Natural killer cell treated with Interleukin-12 subunit alpha and Interleukin-12 subunit beta and Interleukin-15 and Interleukin-18, amount 100 ng/mL, for 72 hours (primary cell): Measurements from ENCODE around the gene SURF6. TPM values are rescaled to one million over a fixed set of nuclear protein-coding genes. Genes with fewer than 3 reads are reported as not detected.

Experiments
- ATAC-seq, 2 donors: fragments of 150-1000 bp; cut with Tn5 transposase in 1 of 2; sonication (Bioruptor Pico), chemical (Tn5 transposase) in 1 of 2; 2 replicates each; pipeline ENCODE4 v1.10.0; 2021
- DNase-seq: peaks from one replicate; pipeline ENCODE4 v3.0.0; 2022; ENCODE audit warnings: low spot score
- H3K27ac Mint-ChIP-seq, 2 donors: 1 replicate in 1 of 2; 2 replicates in 1 of 2; pipeline ENCODE4 v1.8.0; 2022; ENCODE audit warnings: mixed read lengths in 2 of 2, mild to moderate bottlenecking in 1 of 2, moderate library complexity in 1 of 2
- H3K27me3 Mint-ChIP-seq, 2 donors: 1 replicate in 1 of 2; 2 replicates in 1 of 2; pipeline ENCODE4 v1.8.0; 2022; ENCODE audit warnings: mixed read lengths in 2 of 2
- H3K36me3 Mint-ChIP-seq: one replicate; pipeline ENCODE4 v1.8.0; 2022; ENCODE audit warnings: mixed read lengths
- H3K4me1 Mint-ChIP-seq, 2 donors: 1 replicate in 1 of 2; 2 replicates in 1 of 2; pipeline ENCODE4 v1.8.0; 2022; ENCODE audit warnings: low read depth in 2 of 2, mixed read lengths in 2 of 2, mild to moderate bottlenecking in 1 of 2
- H3K4me3 Mint-ChIP-seq: one replicate; pipeline ENCODE4 v1.8.0; 2022; ENCODE audit warnings: mixed read lengths
- H3K9me3 Mint-ChIP-seq: 2 replicates; pipeline ENCODE4 v1.8.0; 2022; ENCODE audit warnings: mixed read lengths
- total RNA-seq, 2 donors: library from RNA; stranded (reverse); gene quantifications; one replicate each; pipeline ENCODE4 v1.2.3, GENCODE V29; 2022

SURF6 gene
- total RNA-seq, 2 donors from 2014 or later: 11.5 to 23.9 TPM

DNA sequence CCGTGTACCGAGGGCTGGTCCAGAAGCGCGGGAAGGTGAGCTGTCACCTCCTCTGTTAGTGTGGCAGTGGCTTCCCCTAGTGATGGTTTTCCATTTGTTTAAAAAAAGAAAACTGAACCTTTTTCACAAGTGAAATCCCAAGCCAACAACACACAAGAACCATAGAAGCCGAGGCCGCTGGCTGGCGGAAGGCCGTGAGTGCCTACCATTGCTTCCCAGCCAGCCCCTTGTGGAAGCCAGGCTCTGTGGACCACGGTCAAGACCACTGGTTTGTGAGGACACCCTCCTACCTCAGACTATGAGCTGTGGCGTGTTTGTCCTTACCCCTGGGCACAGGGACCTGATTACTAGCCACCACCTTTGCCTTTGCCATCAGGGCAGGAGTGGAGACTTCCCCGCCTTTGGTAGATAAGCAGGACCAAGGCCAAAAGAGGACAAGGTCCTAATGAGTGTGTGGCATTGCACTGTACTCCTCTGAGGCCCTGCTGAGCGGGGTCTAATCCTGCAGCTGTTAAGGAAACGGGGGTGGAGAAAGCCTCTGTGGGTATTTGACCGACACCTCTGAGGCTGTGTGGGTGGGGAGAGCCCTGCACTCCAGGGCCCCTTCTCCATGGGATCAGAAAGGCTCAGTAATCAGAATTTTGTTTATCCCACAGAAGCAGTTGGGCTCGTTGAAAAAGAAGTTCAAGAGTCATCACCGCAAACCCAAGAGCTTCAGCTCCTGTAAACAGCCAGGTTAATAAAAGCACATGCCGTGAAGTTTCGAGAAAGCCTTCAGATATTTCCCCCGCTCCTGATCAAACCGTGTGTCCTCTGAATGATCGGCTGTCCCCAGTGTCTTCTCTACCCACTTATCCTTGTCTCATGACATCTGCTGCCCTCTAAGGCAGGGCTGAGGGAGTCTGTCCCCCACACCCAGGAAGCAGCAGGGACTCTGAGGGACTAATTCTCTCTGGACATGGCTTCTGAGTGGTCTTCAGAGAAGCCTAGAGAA is 24.7 kb upstream of the SURF6 start:
- peaks cover 24% of the 10 kb centered on the region for H3K36me3 Mint-ChIP-seq
- peak overlapping the region; percentile 46 to 71 for H3K27ac Mint-ChIP-seq
- DNase-seq (no peak), ATAC-seq (no peak)
- no peaks in the 10 kb centered on the region for H3K27me3 Mint-ChIP-seq
- peaks cover 45 to 52% of the 10 kb centered on the region in 2 donors for H3K4me1 Mint-ChIP-seq
- H3K9me3 Mint-ChIP-seq: no peaks in the 10 kb centered on the region
- H3K4me3 Mint-ChIP-seq: no peak overlapping the region

DNA sequence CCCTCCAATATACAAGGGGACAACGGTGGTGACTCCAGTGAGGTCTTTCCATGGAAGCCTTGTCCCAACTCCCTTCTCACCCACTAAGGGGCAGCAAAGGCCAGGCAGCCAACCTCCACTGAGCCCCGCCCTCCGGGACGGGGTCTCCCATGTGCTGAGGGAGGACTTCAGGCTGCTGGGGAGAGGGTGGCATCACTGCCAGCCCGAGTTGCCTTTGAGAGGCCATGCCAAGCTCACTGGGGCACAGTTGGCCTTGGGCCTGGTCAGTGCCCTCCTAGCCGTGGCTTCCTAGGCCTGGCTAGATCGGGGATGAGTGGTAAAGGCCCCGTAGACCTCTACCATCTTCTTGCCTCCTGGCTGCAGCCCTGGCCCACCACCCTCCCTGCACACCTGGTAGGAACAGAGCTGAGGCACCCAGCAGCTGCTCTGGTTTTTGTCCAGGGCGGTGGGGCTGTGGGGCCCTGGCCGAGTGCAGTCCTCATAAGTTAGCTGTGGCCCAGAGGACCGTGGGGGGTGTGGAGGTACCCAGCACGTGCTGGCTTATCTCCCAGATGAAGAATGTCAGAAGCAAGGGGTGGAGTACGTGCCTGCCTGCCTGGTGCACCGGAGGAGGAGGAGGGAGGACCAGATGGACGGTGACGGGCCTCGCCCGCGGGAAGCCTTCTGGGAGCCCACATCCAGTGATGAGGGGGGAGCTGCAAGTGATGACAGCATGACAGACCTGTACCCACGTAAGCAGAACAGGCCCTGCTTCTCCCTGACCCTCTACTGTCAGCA is 23.6 kb upstream of the SURF6 start:
- DNase-seq (no peak), ATAC-seq (no peak)
- peaks cover 45 to 52% of the 10 kb centered on the region in 2 donors for H3K4me1 Mint-ChIP-seq
- peak overlapping the region; percentile 19 to 75 for H3K27ac Mint-ChIP-seq
- H3K9me3 Mint-ChIP-seq: no peaks in the 10 kb centered on the region
- H3K27me3 Mint-ChIP-seq: no peaks in the 10 kb centered on the region
- H3K36me3 Mint-ChIP-seq: peaks cover 17% of the 10 kb centered on the region
- H3K4me3 Mint-ChIP-seq: no peak overlapping the region

DNA sequence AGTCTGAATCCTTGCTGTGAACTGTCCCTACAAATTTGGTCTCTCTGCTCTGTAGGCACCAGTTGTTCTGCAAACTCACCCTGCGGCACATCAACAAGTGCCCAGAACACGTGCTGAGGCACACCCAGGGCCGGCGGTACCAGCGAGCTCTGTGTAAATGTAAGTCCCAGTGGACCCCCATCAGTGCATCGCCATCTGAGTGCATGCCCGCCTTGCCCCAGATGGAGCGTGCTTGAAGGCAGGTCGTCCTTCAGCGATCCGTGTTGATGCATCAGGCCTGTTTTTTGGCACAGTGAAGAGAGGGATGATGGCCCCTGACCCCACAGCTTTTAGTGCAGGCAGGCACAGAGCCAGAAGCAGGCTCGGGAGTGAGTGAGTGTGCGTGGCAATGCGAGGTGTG is 21.7 kb upstream of the SURF6 start:
- DNase-seq: no peak
- Mint-ChIP-seq H3K27me3 (no peaks in the 10 kb centered on the region), H3K9me3 (no peaks in the 10 kb centered on the region), H3K4me1 (peaks cover 38 to 45% of the 10 kb centered on the region in 2 donors), H3K36me3 (peaks cover 9% of the 10 kb centered on the region), H3K4me3 (peak overlapping the region; percentile 87), H3K27ac (peak overlapping the region; percentile 9 to 19)
- no peak for ATAC-seq

DNA sequence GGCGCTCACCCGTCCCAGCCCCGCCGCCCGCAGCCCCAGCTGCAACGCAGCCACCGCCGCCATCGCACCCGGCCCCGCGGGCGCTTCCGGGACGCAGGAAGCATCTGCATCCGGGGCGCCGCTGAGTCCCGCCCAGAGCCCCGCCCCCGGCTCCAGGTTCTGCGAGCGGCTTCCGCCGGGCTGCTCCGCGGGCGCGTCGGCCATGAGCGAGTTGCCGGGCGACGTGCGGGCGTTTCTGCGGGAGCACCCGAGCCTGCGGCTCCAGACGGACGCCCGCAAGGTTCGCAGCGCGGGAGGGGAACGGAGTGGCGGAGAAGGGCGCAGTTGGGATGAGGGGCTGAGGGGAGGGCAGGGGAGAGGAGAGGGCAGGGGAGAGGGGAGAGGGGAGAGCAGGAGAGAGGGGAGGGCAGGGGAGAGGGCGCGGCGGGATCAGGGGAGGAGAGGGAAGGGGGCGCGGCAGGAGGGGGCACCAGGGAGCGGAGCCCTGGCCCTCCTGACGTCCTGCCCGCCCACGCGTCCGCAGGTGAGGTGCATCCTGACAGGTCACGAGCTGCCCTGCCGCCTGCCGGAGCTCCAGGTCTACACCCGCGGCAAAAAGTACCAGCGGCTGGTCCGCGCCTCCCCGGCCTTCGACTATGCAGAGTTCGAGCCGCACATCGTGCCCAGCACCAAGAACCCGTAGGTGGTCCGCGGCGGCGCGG is 20.6 kb upstream of the SURF6 start, which contains the start of the genes SURF1 and SURF2:
Gene SURF1 (minus strand): TSS at position 97 of the 701 bp plus-strand sequence. CDS start 34 bp downstream, at position 63.
Gene SURF2 (plus strand): TSS at position 160 of the 701 bp plus-strand sequence. CDS start 43 bp downstream, at position 203.
- ATAC-seq (peak; percentile 91 to 93), DNase-seq (peak; percentile 93)
- Mint-ChIP-seq H3K27ac (peak within 1 kb of the TSS; percentile 46 to 82), H3K27me3 (no peaks in the 10 kb centered on the region), H3K36me3 (peaks cover 7% of the 10 kb centered on the region), H3K4me1 (peaks cover 34 to 44% of the 10 kb centered on the region in 2 donors), H3K4me3 (peak within 1 kb of the TSS; percentile 87), H3K9me3 (no peaks in the 10 kb centered on the region)

DNA sequence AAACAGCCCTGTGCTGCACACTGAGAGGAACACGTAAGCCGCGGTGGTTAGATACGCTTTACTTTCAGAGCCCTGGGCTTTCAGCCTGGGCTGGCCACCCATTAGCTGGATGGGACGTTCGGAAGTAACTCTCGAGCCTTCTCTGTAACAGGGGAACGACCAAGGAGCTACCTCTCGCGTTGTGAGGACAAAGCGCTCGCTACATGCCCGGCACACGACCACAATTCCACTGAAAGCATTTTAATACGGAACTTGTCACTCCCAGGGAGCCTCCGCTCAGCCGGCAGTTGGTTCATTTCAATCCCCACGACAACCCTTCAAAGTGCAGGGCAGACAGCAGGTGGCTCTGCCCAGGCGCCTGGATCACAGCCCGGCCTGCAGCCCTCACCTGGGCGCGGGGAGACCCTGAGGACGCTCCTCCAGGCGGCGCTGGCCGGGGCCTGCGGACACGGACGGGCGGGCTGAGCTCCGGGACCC is 19.9 kb upstream of the SURF6 start:
- peaks cover 4% of the 10 kb centered on the region for H3K36me3 Mint-ChIP-seq
- H3K27ac Mint-ChIP-seq: peak overlapping the region; percentile 46 to 82
- ATAC-seq: peak; percentile 22 to 40
- H3K4me1 Mint-ChIP-seq: peaks cover 28 to 37% of the 10 kb centered on the region in 2 donors
- no peaks in the 10 kb centered on the region for H3K27me3 Mint-ChIP-seq
- H3K9me3 Mint-ChIP-seq: no peaks in the 10 kb centered on the region
- peak overlapping the region; percentile 87 for H3K4me3 Mint-ChIP-seq
- no peak for DNase-seq

DNA sequence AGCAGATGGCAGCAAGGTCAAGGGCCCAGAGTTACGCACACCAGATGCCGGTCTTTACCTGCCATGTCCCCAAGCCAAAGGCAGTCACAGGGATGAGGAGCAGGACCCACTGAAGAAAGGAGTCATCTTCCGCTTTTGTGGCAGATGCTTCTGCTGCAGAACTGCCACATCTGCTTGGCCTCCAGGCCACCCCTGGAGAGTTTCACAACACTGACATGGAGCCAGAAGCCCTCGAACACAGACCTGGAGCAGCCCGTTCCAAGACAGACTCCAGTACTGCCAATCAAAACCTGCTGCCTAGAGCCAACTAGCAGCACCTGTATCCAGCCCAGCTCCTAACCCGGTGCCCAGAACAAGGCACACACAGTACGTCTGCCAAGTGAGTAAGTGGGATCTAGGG is 18.8 kb upstream of the SURF6 start:
- peaks cover 30 to 37% of the 10 kb centered on the region in 2 donors for H3K4me1 Mint-ChIP-seq
- H3K36me3 Mint-ChIP-seq: peaks cover 14% of the 10 kb centered on the region
- H3K27me3 Mint-ChIP-seq: no peaks in the 10 kb centered on the region
- ATAC-seq (no peak), DNase-seq (no peak)
- peak overlapping the region; percentile 87 for H3K4me3 Mint-ChIP-seq
- no peak overlapping the region for H3K27ac Mint-ChIP-seq
- H3K9me3 Mint-ChIP-seq: no peaks in the 10 kb centered on the region

DNA sequence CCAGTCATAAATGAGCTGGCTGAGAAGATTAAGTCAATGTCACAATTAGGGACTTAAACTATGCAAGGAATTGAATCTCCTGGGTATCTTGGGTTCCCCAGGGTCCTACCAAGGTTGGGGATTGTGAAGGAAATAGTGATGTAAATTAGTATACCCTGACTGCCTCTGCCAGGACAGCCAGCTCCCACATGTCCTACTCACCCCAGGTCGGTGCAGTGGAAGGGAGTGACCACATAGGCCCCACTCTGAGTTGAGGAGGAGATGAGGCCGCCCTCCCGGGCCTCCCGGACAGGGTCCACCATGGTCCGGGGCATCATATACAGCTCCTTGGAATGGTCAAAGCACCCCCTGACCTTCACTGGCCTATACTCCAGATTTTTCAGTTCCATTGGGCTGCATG is 17.6 kb upstream of the SURF6 start:
- ATAC-seq: no peak
- Mint-ChIP-seq H3K4me3 (peak overlapping the region; percentile 10), H3K27ac (peak overlapping the region in 1 of 2 donors; percentile 68), H3K4me1 (peaks cover 38 to 42% of the 10 kb centered on the region in 2 donors), H3K27me3 (no peaks in the 10 kb centered on the region), H3K36me3 (peaks cover 26% of the 10 kb centered on the region), H3K9me3 (no peaks in the 10 kb centered on the region)
- DNase-seq: no peak

DNA sequence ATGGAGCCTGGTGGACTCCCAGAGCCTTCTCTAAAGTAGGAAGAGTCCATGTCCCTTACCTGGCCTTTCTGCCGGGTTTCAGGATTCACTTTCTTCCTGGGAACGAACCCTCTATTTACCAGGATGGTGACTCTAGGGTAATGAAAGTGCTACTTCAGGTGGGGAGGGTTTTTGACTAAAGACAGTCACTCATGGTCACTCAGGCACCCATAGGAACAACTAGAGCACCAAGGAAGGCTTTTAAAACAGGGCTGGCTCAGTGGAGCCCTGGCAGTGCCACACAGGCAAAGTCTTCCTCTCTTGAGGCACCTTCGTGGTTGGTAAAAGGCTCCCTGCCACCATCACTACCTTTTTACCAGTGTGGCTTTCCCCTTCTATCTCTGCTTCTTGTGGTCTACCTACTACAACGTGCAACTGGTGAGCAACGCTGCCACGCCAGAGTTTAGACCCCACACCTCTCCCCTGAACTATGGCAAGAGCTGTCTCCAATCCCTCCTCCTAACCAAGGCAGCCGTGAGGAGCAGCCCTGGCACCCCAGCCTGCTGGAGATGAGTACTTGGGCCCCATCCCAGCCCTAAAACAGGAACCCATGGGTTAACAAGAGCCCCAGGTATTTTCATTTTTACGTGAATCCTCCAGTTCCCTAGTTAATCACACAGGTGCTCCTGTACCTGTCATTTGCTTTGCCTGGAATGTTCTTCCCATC is 16.8 kb upstream of the SURF6 start:
- Mint-ChIP-seq H3K27ac (peak overlapping the region; percentile 35 to 68), H3K4me3 (peak overlapping the region; percentile 10), H3K36me3 (peaks cover 32% of the 10 kb centered on the region), H3K4me1 (peaks cover 31 to 39% of the 10 kb centered on the region in 2 donors), H3K27me3 (no peaks in the 10 kb centered on the region), H3K9me3 (no peaks in the 10 kb centered on the region)
- no peak for ATAC-seq
- no peak for DNase-seq

DNA sequence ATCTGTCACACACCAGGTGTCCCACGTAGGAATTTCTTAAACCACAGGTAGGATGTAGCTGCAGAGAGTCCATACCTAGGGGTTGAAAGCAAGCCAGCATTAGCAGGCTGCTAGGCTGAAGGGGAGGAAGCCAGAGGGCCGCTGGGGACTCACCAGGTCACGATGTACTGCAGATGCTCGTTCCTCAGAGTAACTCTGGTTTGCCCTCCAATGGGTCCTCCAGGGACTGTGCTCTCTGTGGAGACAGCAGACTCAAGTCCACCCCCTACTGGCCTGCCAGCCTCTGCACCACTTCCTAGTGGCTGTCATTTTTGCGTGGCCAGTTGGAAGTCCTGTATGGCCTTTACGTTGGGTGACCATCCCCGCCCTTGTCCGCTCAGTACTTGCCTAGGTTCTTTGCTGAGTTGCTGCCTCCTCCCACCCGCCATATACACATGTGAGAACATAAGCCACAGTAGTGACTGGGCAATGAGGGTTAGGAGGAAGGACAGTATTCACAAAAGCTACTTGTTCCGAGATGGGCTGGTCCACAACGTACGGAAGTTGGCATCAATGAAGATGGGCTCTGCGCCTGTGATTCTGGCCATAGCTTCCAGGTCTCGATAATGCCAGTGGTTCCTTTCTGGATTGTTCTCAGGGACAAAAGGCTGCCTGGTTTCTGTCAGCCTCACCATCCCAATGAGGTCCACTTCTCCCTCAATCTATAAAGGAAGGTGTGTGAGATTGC is 16.1 kb upstream of the SURF6 start:
- Mint-ChIP-seq H3K36me3 (peaks cover 34% of the 10 kb centered on the region), H3K27ac (peak overlapping the region; percentile 35 to 68)
- DNase-seq: no peak

DNA sequence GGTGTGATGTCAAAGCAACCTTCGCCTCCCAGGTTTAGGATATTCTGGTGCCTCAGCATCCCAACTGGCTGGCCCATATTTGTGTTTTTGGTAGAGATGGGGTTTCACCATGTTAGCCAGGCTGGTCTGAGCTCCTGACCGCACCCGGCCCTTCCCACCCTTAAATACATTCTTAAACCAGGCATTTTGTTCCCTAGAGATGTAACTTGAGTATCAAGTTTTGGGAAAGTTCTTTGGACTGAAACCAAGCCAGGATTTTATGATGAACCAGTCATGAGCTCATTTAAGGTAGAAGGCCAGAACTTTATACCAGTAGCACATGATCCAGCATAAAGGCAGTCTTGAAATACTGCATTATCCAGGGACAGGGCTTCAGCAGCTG is 15.5 kb upstream of the SURF6 start:
- Mint-ChIP-seq H3K4me1 (peaks cover 35 to 39% of the 10 kb centered on the region in 2 donors), H3K36me3 (peaks cover 34% of the 10 kb centered on the region), H3K27me3 (no peaks in the 10 kb centered on the region), H3K9me3 (no peaks in the 10 kb centered on the region), H3K27ac (no peak overlapping the region), H3K4me3 (no peak overlapping the region)
- DNase-seq: no peak
- ATAC-seq: no peak

More for the DNA sequence above, 16.1 kb upstream of the SURF6 start:
- H3K27me3 Mint-ChIP-seq: no peaks in the 10 kb centered on the region
- H3K9me3 Mint-ChIP-seq: no peaks in the 10 kb centered on the region
- no peak for ATAC-seq
- no peak overlapping the region for H3K4me3 Mint-ChIP-seq
- H3K4me1 Mint-ChIP-seq: peaks cover 30 to 34% of the 10 kb centered on the region in 2 donors

DNA sequence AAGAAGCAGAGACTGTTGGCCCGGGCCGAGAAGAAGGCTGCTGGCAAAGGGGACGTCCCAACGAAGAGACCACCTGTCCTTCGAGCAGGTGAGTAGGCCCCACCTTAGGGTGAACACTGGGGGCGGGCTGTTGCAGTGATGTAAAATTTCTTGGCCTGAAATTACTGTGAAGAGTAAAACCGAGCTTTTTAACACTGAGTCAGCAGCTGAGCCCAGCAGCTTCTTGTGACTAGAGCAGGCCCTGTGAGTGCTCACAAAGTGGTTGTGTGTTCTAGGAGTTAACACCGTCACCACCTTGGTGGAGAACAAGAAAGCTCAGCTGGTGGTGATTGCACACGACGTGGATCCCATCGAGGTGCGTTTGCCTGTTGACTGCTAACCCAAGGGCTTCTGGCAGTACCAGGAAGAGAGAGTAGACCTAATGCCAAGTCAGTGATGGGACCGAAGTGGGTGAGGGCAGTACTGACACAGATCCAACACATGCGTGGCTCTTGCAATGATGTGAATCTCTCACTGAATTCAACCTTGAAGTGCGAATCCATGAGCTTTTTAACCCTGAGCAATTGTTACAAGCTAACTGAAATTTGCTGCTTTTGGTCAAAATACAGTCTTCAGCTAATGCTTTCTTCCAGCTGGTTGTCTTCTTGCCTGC is 14.1 kb upstream of the SURF6 start:
- H3K36me3 Mint-ChIP-seq: peaks cover 34% of the 10 kb centered on the region
- no peak for ATAC-seq
- peaks cover 40 to 43% of the 10 kb centered on the region in 2 donors for H3K4me1 Mint-ChIP-seq
- H3K27ac Mint-ChIP-seq: peak overlapping the region; percentile 85 to 98
- no peaks in the 10 kb centered on the region for H3K27me3 Mint-ChIP-seq
- H3K9me3 Mint-ChIP-seq: no peaks in the 10 kb centered on the region
- no peak for DNase-seq
- peak overlapping the region; percentile 91 for H3K4me3 Mint-ChIP-seq
